SJCRH30 (cell line): Measurements from ENCODE around the gene STMN1. TPM values are rescaled to one million over a fixed set of nuclear protein-coding genes. Genes with fewer than 3 reads are reported as not detected.

Experiments
- DNase-seq, 2 experiments: peaks; one replicate each; pipeline ENCODE4 v3.0.0-alpha.2; 2015 to 2020
- H3K27ac ChIP-seq: fragments of 250-450 bp; sonication (Bioruptor Pico); 2 replicates; pipeline ENCODE4 v1.5.1; 2020; ENCODE audit warnings: mild to moderate bottlenecking, moderate library complexity
- H3K27me3 ChIP-seq: fragments of 250-450 bp; sonication (Bioruptor Pico); 2 replicates; pipeline ENCODE4 v1.5.1; 2020; ENCODE audit warnings: mild to moderate bottlenecking, moderate library complexity
- H3K36me3 ChIP-seq: fragments of 250-450 bp; sonication (Bioruptor Pico); 2 replicates; pipeline ENCODE4 v1.5.1; 2020; ENCODE audit warnings: mild to moderate bottlenecking, moderate library complexity
- H3K4me1 ChIP-seq: fragments of 250-450 bp; sonication (Bioruptor Pico); 2 replicates; pipeline ENCODE4 v1.5.1; 2020; ENCODE audit warnings: mild to moderate bottlenecking, moderate library complexity
- H3K4me3 ChIP-seq: fragments of 250-450 bp; sonication (Bioruptor Pico); 2 replicates; pipeline ENCODE4 v1.5.1; 2020; ENCODE audit warnings: mild to moderate bottlenecking, moderate library complexity
- H3K9me3 ChIP-seq: fragments of 250-450 bp; sonication (Bioruptor Pico); replicated peaks from 2 replicates; pipeline ENCODE4 v1.5.1; 2020; ENCODE audit warnings: mild to moderate bottlenecking, moderate library complexity
- total RNA-seq: library from RNA; depleted of rRNA; stranded (reverse); fragments of >200 nt; shearing (Covaris generic); gene quantifications from 2 replicates; pipeline ENCODE4 v1.2.3, GENCODE V29; 2014

The STMN1 gene
- total RNA-seq, 1 experiment from 2014 or later: 1,091 TPM

DNA sequence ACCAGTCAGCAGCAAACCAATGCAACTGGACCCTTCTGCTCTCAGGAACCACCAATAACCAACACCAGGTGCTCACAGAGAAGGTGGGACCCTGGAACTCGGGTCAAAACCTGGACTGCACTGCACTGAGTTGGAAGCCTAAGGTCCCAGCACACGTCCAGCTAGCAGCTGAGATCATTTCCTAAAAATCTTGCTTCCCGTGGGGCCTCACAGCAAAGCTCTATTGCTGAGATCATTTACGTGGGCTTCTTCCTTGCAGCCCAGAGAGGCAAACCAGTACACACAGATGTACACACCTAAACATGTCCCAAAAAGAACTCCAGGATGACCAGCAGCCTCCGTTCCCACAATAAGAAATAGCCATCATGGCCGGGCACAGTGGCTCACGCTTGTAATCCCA, 22.8 kb upstream of the STMN1 start:
- Histone ChIP-seq H3K4me3 (no peak overlapping the region), H3K9me3 (no peaks in the 10 kb centered on the region), H3K27me3 (no peaks in the 10 kb centered on the region; the same call in 1 of the 2 replicates), H3K36me3 (no peaks in the 10 kb centered on the region), H3K4me1 (peaks cover 21% of the 10 kb centered on the region), H3K27ac (no peak overlapping the region)
- no peak for DNase-seq

DNA sequence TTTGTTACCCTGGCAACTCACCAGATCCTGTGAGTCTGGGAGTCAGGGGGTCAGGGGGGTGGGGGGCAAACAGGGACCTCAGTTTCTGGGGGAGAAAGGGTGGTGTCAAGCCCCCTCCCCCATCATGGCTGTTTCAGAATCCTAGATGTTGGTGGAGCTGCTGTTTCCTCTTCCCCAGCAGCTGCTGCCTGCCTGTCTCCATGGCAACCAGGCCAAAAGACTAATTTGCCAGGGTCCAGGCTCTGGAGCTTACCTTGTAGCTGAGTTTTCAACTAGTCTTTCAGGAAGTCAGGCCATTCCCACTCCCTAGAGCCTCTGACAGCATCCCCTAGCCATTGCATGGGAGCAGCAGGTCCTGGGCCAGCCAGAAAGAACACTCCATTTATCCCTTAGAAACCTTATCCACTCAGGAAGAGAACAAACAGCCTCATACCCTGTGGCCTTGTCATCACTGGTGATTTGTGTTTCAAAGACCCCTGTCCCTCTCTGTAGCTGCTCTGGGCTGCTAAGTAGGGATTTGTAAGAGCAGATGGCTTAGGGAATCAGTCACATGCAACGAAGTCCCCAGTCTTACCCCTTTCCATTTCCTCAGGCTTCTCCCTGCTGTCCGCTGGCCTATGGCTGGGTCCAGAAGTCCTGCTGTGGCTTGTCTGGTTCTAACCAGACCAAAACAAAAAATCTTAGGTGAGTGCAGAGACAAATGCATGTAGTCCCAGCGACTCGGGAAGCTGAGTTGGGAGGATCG, 21.5 kb upstream of the STMN1 start:
- H3K4me3 ChIP-seq: peak overlapping the region; percentile 43
- peak overlapping the region; percentile 44 for H3K27ac ChIP-seq
- H3K36me3 ChIP-seq: no peaks in the 10 kb centered on the region
- H3K27me3 ChIP-seq: no peaks in the 10 kb centered on the region
- peak; percentile 90 to 93 for DNase-seq
- no peaks in the 10 kb centered on the region for H3K9me3 ChIP-seq
- H3K4me1 ChIP-seq: peaks cover 15% of the 10 kb centered on the region

DNA sequence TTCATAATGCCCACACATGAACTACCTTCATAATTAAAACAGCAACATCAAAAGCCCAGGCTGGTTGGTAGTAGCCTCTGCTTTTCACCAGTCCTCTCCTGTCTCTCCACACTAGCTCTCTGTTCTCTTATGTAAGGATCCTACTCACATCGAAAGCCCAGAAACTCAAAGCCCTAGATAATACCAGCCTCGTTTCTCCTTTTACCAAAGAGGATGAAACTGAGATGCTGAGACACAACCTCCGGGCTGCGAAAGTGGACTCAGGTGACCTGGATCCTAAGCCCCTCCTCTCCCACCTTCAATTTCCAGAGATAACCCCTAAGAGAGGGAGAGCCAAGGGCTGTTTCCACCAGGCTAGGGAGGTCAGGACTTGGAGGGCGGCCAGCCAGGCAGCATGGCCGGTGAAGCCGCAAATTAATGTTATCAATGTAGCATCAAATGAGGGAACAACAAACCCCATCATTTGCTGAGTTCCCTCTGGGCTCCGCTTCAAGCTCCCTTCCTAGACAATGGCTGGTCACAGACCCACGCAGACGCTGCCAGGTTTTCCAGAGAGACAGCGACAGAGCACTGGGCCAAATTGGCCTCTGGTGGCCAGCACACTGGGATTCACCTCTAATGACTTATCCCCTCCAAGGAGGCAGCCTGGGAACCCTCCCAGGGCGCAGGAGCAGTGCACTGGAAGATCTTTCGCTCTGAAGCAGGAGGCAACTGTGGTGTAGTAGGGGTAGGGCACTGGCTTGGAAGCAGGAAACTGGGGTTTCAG, 20.7 kb upstream of the STMN1 start:
- peaks cover 18% of the 10 kb centered on the region for H3K4me1 ChIP-seq
- no peaks in the 10 kb centered on the region for H3K27me3 ChIP-seq
- H3K9me3 ChIP-seq: no peaks in the 10 kb centered on the region
- peak; percentile 63 to 75 for DNase-seq
- peak overlapping the region; percentile 44 for H3K27ac ChIP-seq
- no peaks in the 10 kb centered on the region for H3K36me3 ChIP-seq
- H3K4me3 ChIP-seq: peak overlapping the region; percentile 43

DNA sequence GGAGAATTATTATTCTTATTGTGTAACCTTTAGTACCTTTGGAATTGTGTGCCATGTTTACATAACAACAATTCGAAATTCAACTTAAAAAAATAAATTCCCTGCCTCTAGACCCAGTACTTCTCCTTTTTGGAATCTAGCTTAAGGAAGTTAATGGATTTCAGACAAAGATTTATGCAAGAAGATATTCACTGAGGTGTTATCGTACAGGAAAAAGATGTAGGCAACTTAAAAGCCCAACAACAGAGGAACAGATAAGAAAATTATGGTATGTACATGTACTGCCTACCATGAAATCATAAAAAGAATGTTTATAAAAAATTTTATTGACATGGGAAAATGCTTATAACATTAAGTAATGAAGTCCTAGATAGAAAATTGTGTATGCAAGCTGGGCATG, 18.2 kb upstream of the STMN1 start:
- no peak for DNase-seq
- Histone ChIP-seq H3K9me3 (no peaks in the 10 kb centered on the region), H3K36me3 (no peaks in the 10 kb centered on the region), H3K27ac (no peak overlapping the region), H3K27me3 (no peaks in the 10 kb centered on the region), H3K4me3 (no peak overlapping the region), H3K4me1 (peaks cover 21% of the 10 kb centered on the region)

DNA sequence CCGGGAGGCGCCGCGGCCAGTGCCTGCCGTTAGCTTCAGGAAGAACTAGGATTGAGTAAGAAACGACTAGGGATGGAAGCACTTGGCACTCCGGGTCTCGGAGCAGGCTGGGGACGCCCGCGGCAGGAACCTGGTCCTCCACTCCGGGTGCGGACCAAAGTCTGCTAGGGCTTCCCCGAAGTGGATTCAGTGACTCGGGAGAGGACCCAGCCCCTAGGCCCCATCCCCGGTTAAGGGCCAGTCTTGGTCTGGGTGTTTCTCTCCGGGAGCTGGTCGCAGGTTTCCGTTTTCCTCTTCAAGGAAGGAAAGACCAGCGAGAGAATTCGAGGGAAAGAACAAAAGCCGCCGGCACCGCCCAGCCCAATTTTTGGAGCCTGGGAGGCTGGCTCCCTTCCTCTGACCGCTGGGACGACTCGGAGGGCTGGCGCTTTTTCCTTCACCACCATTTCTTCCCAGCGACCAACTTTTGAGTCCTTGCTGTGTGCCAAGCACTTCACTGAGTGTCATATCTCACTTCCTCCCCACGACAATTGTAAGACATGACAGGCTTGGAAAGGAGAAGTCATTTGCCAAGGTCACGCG, 16.8 kb upstream of the STMN1 start:
- Histone ChIP-seq H3K9me3 (no peaks in the 10 kb centered on the region), H3K4me3 (no peak overlapping the region), H3K27ac (no peak overlapping the region), H3K36me3 (no peaks in the 10 kb centered on the region), H3K4me1 (peaks cover 28% of the 10 kb centered on the region), H3K27me3 (no peaks in the 10 kb centered on the region)
- no peak for DNase-seq

DNA sequence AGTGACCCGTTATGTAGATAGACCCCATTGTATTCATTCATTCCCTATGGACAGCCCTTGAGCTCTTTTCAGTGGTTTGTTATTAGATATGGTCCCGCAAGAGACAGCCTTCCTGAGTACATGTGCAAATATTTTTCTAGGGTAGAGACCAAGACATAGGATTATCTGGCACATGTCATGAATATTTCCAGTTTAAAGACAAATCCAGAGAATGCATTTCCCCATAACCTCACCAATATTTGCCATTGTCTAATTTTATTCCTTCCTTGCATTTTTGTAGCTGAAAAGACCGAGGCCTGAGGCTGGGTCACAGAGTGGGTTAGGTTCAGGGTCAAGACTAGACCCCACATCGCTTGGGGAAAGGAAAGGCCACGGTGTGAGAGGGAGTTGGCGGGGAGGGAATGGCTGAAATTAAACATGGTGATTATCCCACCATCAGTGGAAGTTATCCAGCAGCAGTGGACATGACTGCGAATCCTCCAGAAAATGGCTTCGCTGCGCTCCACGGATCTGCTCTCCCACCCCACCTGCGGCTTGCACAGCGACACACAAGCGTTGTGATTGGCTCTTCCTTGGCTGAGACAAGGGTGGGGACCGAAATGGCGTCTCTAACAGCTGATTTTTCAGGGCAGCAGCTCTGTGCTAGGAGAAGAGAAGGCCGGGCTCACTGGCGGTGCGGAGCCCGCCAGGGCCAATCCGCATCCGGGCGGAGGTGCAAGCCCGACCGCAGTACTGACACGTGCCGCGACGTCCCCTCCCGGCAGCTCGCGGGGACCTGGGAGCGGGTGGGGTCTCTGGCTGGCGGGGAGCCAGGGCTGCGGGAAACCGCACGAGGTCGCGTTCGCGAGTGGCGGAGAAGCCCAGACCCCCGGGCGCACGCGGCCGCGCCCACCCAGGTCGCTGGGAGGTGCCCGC, 16.1 kb upstream of the STMN1 start:
- Histone ChIP-seq H3K27me3 (no peaks in the 10 kb centered on the region), H3K36me3 (no peaks in the 10 kb centered on the region), H3K9me3 (no peaks in the 10 kb centered on the region), H3K27ac (no peak overlapping the region), H3K4me3 (no peak overlapping the region), H3K4me1 (peaks cover 29% of the 10 kb centered on the region)
- peak in 1 of 2 experiments; percentile 56 for DNase-seq

DNA sequence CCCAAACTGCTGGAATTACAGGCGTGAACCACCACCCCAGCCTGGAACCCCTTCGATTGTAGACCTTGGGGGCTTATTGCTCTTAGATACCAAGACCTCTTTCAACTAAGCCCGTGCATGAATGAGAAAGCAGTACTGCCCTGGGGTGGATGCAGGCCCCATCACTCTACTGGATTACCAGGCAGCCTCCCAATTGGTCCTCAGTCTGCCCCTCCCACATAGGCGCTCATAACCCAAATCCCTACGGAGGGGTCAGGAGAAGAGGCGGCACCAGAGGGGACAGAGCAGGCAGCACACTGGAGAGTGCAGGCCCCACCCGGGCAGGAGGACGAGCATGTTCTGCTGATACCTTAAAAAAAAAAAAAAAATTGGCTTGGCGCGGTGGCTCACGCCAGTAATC, 12.4 kb upstream of the STMN1 start:
- H3K9me3 ChIP-seq: no peaks in the 10 kb centered on the region
- H3K36me3 ChIP-seq: no peaks in the 10 kb centered on the region
- H3K4me3 ChIP-seq: no peak overlapping the region
- peak in 1 of 2 experiments; percentile 56 for DNase-seq
- H3K27ac ChIP-seq: peak overlapping the region; percentile 45
- H3K27me3 ChIP-seq: no peaks in the 10 kb centered on the region
- peaks cover 20% of the 10 kb centered on the region for H3K4me1 ChIP-seq

DNA sequence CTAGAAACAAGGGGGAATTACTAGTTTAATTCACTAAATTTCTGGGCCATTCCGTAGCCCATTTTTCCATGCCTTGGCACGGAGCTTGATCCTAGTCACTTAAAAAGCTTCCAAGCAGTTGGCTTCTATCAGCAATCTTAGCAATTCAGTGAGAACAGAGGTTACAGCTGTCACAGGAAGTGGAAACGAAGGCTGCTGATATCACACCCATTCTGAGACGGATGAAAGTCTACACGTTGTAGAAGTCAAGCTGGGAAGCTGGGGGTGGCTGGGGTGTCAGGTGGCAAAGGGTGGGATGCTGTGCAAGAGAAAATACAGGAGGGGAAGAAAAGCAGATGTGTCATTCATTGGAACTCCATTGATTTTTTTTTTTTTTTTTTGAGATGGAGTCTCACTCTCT, 11.8 kb upstream of the STMN1 start:
- Histone ChIP-seq H3K27ac (peak overlapping the region; percentile 45), H3K4me1 (peaks cover 20% of the 10 kb centered on the region), H3K27me3 (no peaks in the 10 kb centered on the region), H3K9me3 (no peaks in the 10 kb centered on the region), H3K36me3 (no peaks in the 10 kb centered on the region), H3K4me3 (no peak overlapping the region)
- DNase-seq: peak; percentile 82 to 87

DNA sequence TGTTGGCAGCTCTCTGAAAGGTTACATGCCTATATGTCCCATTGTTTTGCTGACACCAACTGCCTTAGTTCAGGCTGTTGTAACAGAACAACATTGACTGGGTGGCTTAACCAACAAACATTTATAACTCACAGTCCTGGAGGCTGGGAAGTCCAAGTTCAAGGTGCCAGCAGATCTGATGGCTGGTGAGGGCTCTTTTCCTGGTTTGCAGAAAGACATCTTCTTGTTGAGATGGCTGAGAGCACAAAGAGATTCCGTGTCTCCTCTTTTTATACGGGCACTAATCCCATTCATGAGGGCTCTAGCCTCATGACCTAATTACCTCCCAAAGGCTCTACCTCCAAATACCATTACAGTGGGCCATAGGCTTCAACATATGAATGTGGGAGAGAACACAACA, 10.2 kb upstream of the STMN1 start:
- H3K4me3 ChIP-seq: no peak overlapping the region
- no peaks in the 10 kb centered on the region for H3K27me3 ChIP-seq
- DNase-seq: no peak
- H3K4me1 ChIP-seq: peaks cover 20% of the 10 kb centered on the region
- no peaks in the 10 kb centered on the region for H3K36me3 ChIP-seq
- H3K27ac ChIP-seq: no peak overlapping the region
- H3K9me3 ChIP-seq: no peaks in the 10 kb centered on the region

DNA sequence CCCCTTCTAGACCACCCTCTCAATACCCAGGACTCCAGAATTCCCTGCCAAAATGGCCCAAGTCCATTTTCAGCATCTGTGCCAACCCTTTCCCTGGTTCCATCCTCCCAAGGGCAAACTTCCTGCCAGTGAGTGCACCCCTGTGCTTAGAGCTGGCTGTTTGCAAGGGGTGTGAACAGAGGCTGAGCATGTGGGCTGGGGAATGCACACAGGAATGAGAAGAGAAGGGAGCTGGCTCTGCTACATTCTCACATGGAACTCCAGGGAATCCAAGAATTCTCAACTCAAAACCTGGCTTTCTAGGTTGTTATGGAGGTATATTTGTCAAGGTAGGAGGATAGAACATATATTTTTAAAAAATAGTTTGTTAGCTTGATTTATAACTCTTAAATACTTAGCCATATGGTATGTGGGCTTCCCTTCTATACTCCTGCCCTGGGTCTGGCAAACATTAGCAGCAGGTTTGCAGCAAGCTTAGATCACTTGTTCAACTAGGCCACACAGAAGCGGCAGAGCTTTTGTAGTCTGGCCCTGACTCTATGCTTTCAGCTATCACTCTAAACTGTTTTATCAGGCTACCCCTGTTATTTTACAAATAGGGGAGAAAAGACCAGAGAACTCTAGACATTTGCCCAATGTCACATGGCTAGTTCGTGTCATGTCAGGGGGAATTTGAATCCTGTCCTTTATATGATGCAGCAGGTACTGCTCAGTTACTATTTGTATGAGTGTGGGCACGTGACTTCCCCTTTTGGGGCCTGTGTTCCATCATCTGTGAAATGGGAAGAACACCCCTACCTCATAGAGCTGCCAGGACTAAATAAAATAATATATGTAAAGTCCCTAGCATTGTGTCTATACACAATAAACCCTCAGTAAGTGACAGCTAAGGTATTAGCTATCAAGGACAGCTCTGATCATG, 8.1 kb upstream of the STMN1 start:
- H3K4me1 ChIP-seq: peaks cover 20% of the 10 kb centered on the region
- H3K36me3 ChIP-seq: no peaks in the 10 kb centered on the region
- no peak for DNase-seq
- H3K27ac ChIP-seq: no peak overlapping the region
- no peaks in the 10 kb centered on the region for H3K9me3 ChIP-seq
- H3K27me3 ChIP-seq: no peaks in the 10 kb centered on the region
- H3K4me3 ChIP-seq: no peak overlapping the region

DNA sequence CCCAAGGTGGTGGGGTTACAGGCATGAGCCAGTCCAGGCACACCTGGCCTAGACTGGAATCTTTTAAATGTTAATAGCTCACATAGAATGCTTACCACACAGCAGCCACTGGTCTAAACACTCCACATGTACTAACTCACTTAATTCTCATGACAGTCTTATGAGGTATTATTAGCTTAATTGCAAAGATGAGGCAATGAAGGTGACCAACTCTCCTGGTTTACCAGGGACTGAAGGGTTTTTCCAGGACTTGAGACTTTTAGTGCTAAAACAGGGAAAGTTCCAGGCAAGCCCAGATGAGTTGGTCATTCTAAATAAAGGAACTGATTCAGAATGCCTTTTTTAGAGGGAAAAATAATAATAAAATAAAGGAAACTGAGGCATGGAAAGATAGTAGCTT, 7.0 kb upstream of the STMN1 start:
- no peak overlapping the region for H3K27ac ChIP-seq
- peaks cover 14% of the 10 kb centered on the region for H3K4me1 ChIP-seq

DNA sequence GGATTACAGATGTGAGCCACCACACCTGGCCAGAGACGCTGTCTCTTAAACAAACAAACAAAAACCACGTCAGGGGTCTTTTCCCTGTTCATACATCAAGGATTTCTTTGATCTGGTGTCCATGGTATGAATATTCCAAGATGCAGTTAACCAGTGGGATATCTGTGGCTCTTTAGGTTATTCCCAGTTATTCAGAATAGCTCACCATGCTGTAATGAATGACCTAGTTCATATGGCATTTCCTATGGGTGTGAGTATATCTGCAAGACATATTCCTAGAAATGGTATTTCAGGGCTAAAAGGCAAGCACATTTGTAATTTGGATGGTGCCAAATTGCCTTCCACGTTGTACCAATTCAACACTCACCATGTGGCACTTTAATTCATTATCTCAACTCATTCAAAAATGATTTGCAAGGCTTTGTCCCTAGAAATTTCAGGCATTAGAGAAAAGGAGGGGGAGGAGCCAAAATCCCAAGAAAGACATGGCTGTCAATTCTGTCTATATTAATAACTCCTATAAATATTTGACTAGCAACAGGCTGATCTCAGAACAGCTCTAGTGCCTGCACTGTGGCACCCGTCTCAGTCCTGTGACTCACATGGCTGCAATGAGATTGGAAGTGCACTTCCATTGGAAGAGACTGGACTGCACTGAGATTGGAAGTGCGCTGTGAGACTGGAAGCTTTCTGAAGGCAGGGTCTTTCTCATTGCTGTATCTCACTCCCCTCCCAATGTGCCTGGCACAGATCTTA, 6.0 kb upstream of the STMN1 start:
- Histone ChIP-seq H3K4me3 (no peak overlapping the region), H3K4me1 (peaks cover 9% of the 10 kb centered on the region; the same call in 1 of the 2 replicates), H3K9me3 (no peaks in the 10 kb centered on the region), H3K27me3 (no peaks in the 10 kb centered on the region), H3K36me3 (no peaks in the 10 kb centered on the region), H3K27ac (no peak overlapping the region)
- no peak for DNase-seq

More for the DNA sequence above, 7.0 kb upstream of the STMN1 start:
- no peaks in the 10 kb centered on the region for H3K36me3 ChIP-seq
- no peak overlapping the region for H3K4me3 ChIP-seq
- H3K27me3 ChIP-seq: no peaks in the 10 kb centered on the region
- no peaks in the 10 kb centered on the region for H3K9me3 ChIP-seq
- DNase-seq: no peak

DNA sequence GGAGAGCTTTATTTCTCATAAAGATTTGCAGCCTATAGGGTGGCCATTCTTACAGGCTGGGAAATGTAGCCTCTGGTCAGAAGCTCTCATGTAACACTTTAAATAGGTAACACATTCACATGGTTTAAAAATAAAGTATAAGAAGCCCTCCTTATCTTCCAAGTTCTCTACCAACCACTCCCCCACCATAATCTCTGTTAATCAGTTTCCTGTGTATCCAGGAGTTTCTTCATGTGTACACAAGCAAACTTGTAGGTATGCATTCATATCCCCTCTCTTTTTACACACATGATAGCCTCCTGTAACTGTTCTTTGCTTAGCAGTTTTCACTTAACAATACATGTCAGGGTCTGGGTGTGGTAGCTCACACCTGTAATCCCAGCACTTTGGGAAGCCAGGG, 4.9 kb upstream of the STMN1 start:
- no peak for DNase-seq
- Histone ChIP-seq H3K9me3 (no peaks in the 10 kb centered on the region), H3K4me1 (peaks cover 11% of the 10 kb centered on the region; the same call in 1 of the 2 replicates), H3K27ac (no peak overlapping the region), H3K36me3 (no peaks in the 10 kb centered on the region), H3K27me3 (no peaks in the 10 kb centered on the region), H3K4me3 (no peak overlapping the region)
